Stimulated activated CD8-positive, alpha-beta memory T cell treated with anti-CD3 and anti-CD28 coated beads, Interleukin-15, amount 100 ng/mL, for 48 hours (primary cell): ENCODE results near the gene GNAZ.

Source experiments
- DNase-seq, 2 donors: peaks; one replicate each; pipeline ENCODE4 v3.0.0-alpha.2; 2020; ENCODE audit warnings: low read depth in 2 of 2

GNAZ gene

DNA sequence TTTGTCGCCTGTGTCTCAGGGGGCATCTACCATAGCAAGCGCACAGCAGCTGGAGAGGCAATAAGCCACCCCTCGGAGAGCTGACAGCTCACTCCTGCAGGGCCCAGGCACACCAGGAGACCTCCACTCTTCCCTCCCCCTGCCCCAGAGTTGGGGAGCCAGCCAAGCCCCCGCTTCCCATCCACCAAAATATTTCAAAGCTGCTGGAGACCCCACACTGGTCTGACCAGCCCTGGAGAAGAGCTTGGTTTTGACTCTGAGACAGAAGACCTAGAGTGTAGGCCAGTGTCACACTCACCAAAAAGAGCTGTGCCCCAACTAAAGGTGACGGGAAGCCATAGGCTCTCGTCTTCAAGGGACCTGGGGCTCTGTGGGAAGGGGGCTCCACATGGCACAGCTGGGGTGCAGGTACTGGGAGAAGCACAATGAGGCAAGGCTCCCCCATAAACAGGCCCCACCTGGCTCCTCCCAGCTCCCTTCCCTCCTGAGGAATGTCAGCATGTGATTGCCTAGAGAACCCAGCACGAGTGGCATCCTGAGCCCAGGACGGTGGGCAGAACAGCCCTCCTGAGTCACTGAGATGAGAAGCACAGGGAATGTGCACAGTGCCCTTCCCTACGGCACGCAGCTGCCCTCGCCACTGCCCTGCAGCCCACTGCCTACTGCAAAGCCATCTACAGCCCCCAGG is 5.8 kb upstream of the GNAZ start:
- no peak for DNase-seq

DNA sequence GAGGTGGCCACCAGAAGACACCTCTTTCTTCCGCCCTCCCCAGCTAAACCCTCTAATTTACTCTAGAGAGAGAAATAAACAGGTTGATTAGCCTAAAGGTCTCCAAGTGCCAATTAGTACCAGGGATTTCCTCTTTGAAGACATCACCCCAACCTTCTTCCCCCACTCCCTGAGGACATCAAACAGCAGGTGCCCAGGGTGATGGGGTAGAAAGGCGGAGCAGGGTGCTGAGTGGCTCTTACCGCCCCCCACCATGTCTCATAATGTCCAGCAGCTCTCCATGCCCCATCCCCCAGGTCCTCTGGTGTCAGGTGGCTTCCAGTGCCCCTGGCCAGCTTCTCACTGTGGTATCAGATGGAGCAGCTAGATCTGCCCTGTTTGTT is 5.3 kb upstream of the GNAZ start:
- DNase-seq: no peak

DNA sequence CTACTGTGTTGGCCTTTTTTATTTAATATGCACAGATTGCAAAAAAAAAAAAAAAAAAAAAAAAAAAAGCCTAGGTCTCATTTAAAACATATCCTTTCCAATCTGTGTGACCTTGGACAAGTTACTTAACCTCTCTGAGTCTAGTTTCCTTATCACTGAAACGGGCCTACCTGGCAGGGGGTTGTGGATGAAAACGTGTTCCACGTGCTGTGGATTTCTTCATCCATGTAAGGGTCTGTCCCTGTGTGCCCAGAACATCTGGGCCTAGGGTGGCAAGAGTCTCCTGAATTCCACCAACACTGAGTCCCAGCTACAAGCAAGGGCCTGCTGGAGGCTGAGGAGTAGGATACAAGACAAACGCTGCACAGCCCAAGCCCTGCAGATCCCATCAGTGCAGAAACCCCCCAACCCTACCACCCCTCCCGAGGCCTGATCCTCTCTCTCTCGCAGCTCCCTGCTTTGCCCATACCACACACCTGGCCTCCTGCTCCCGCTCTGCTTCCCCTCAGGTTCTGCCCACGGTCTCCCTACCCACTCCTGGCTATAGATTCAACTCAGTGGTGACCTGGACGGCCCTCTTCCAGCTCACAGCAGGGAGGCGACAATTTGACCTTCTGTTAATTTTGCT is 4.7 kb upstream of the GNAZ start:
- no peak for DNase-seq

DNA sequence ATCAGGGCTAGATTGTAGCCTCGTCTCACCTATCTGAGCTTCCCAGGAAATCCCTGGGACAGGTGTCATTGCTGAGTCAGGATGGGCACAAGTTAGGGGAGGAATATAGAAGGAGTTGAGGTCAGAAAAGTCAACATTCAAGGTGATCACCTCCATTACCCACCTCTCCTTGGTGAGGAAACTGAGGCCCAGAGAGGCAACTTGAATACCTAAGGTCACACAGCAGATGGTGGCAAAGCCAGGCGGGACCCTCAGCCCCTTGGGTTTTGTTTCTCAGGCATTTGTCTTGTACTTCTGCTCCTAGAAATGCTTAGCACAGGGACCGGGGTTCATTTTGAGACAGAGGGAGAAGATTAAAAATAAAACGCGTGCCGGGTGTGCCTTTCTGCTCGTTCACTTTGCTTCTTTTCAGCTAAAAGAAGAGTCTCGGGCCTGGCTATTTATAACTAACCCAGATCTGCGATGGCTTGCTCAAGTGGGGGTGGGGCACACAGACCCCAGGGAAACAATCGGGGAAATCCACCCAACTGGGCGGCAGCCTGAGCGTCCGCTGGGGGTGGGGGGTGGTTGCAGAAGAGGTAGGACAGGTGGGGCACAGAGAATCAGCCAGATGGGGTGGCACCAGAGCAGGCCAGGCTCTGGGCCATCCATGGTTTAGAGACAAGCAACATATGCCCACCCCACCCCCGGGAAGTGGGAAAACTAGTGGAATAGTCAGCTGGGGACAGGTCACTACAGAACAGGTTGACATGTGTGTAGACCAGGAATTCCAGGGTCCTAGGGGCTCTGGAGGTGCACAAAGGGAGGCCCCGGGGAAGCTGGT is 3.9 kb upstream of the GNAZ start:
- DNase-seq: no peak

DNA sequence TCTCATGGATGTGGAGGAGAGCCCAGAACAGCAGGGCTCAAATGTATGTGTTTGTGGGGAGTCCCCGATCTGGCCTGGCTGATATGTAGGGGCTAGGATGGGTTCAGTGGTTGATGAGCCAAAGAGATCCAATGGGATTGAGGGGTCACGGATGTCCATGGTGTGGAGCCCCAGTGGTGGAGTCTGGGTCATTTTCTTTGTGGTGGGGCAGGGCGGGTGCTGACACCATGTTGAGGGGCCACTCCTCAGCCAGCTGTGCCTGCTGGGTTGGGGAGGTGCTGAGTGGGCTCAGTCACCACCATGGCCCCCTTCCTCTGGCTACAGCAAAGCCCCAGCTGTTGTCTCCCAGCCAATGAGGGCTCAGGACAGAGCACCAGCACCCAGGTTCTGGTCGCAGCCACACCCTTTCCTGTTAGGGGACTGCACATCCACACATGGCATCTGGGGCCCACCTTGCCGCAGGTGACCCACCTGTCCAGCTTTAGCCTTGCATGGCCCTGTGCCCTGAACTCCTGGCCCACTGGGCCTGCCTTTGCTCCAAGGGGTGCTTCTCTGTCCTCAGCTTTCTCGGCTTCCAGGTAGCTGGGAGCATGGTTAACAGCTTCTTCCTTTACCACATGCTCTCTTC is 3.2 kb upstream of the GNAZ start:
- DNase-seq: no peak

DNA sequence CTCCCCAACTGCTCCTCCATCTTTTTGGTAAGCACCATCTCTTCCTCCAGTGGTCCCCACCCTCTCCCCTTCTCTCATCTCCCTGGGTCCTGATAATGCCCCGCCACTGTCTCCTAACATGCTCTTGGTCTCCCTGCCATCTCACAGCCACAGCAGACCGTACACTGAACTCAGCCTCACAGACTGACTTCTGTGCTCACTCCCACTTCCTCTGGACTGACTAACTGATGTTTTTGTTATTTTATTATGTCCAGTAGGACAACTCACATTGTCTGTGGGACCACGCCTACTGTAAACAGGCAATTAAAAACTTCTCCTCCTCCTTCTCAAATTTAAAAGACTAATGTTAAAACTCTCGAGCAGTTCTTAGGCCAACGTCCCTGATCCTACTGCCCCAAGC is 2.6 kb upstream of the GNAZ start:
- no peak for DNase-seq

DNA sequence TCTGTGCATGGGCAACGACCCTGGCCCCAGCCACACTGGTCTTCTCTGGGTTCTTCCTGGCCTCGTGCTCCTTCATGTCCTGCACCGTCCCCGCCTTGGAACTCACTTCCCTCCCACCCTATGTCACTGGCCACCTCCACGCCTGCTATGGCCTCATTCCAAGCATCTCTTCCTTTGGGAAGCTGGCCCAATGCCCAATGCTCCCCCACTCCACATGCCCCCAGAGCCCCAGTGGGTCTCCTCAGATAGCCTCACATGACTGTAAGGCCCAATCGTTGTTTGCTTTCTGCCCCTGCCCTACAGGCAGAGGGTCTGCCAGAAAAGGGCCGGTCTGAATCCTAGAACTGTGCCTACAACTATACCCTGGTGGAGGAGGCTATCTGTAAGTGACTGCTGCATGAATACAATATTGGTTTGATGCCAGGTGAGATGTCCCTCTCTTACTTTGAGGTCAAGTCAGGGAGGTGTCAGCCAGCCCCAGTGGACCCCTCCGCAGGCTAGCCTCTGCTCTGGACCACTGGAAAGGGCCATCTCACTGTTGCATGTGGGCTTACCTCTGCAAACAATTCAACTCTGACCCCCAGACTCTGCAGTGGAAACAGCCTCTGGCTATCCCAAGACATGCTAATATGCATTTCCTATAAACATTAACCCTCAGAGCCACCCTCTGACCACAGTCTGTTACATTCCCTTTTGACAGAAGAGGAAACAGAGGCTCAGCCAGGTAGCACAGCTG is 2.1 kb upstream of the GNAZ start:
- no peak for DNase-seq

DNA sequence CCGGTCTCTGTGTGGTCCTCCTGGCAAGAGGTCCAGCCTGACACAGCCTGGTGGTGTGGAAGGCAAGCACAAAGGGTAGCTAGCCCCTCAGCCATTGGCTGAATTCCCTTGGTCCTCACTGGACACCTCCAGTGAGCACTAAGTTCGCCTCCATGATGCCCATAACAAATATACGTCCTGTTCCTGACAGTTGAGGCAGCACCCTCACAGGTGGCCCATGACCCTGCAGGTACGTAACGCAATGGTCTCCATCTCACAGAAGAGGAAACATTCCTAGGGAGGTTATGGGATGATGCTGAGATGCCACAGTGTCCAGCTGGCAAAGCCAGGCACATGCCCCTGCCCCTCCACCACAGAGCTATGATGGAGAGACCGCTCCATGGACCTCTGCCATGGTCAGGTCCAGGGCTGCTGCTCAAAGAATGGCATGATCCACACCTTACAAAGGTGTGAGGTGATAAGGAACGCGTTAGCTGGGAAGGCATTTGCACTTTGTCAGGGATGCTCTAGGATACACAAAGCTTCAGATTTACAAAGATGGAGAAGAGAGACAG is 1.4 kb upstream of the GNAZ start:
- DNase-seq: no peak

DNA sequence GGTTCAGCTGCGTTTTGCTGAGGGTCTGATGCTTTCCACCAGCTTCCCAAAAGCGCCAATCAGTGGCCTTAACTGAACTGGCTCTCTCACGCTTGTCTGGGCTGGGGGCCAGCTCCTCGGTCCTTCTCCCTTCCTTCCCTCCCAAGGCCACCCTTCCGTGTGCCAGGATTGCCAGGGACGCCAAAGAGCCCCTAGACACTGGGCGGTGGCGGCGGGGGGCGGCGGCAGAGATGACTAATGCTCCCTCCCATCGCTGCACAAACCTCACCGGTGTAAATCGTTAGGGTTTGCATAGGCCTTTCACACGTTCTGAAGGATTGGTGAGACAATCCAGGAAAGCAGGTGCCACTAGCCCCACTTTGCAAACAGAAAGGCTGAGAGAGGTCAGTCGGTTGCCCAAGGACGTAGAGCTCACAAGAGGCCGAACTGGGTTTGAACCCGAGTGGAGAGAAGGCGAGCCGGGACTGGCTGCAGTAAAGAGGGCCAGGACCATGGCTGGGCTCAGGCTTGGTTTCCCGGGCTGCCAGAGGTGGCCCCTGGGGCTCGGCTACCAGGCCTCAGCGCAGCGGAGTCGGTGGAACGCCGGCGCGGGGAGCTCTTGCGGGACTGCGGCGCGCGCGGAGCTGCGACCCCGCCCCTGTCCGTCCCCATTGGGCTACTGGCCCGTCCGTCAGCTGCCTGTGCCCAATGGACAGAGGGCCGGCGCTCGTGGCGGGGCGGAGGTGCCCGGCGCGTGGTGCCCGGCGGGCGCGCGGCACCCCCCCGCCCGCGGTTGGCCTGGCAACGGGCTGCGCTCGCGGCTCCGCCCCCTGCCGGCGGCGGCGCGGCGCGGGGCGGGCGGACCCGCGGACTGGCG is 589 bp upstream of the GNAZ start:
- DNase-seq: peak; percentile 78 to 80

DNA sequence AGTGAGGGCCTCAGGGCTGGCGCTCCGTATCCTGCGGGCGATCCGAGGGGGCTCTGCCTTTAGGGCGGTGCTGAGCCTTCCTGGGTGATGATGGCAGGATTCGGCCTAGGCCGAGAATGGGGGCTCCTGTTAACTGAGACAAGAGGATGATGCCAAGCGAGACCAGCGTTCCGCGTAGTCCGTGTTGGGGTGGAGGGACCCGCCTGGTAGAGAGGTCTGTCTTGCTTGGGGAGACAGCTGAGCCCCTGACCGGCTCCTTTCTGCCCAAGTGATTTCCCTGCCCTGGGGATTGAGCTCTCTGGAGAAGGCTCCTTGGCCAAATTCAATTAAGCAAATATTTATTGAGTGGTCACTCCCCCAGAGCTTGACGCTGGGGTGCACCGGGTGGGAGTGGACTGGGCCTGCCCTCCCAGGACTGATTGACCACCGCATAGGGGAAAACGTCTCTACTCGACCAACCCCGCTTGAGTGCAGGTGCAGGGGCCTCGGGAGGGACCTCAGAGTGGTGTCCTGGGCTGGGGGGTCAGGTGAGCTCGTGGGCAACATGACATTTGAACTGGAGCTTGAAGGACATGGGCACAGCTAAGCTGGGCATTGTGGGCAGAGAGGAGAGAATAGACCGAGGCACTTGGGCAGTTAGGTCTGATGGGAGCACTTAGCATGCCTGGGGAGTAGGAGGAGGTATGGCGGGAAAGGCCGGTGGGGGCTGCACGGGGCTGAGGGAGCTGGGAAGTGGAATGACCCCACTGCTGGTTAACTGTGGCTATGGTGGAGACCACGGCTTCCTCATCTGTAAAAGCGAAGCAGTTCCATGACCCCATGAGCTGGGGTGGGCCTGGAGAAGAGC is 1.1 kb downstream of the GNAZ start:
- no peak for DNase-seq

DNA sequence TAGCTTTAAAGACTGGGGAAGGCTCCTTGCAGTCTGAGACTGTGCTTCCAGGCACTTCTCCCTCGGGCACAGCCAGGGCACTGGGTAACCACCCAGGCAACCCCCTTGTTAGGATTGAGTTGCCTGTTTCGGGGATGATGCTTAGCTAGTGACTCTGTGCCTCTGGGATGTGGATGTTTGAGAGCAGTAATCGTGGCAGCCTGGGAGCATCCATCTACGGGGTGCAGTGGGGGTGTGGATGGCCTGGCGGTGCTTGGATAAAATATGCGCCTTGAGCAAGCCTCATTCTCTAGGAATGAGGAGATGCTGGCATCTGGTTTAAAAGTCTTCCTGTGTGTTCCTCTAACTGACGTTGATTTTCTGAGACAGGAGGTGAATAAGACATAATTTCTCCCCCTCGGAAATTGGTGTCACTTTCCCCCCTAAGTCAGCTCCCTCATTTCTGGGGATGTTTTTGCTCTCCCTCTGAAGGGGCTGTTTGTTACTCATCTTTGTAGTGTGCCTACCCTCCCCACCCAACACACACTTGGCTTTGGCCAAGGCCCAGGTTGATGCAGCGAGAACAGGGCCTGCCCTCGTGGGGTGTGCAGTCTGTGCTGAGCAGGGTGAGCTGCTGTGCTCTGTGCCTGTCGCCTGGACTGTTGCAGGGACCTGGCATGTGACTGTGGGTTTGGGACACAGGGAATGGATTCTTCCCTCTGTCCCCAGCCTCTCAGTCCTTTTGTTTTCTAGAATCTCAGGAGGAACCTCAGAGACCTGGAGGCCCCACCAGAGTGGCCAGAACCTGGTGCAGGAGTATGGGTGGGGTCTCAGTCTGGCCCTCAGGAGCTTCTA is 2.0 kb downstream of the GNAZ start:
- DNase-seq: no peak

DNA sequence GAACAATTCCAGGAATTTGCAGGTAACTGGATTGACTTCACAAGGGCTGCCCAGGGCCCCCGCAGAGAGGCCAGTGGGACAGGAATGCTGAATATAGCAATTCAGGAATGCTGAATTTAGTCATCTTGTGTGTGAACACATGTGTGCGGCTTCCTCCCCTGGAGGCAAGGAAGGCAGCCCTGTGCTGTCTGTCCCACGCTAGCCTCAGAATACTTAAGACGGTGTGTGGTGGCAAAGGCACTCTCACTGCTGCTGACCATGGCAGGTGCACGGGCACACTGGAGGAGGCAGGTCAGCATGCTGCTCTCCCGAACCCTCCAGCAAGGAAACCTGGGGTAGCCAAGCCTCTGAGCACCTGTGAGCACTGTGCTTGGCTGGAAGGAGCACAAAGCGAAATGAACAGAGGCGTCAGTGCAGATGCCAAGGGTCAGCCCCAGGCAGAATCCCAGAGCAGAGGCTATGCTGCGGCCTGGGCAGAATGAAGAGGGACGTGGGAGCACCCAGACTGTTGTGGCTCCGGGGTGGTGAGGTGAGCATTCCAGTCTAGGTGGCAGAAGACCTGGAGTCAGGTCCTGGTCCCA is 2.7 kb downstream of the GNAZ start:
- no peak for DNase-seq

DNA sequence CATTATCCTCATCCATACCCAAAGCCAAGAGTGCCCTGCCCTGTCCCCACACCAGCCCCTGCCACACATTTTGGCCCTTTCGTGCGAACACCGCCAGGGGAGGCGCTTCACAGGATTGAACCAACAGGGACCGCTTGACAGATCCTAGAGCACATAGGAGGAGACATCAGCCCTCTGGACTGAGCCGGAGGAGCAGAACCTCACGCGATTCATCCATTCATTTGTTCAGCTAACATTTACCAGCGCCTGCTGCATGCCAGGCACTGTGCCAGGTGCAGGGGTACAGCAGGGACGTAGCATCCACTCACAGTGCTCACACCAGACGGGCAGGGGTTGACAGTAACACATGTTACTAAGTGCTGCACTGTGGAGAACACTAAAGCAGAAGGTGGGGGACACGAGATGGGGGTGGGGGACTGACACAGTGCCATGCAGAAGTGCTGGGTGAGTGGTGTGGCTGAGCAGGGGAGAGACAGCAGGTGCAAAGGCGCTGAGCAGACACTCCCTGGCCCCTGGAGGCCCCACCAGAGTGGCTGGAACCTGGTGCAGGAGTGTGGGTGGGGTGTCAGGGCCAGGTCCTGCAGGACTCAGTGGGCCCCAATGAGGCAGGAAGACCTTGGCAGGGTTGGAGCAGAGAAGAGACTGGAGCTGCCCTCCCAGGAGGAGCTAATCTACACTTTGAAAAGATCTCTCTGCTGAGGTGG is 3.4 kb downstream of the GNAZ start:
- DNase-seq: no peak

DNA sequence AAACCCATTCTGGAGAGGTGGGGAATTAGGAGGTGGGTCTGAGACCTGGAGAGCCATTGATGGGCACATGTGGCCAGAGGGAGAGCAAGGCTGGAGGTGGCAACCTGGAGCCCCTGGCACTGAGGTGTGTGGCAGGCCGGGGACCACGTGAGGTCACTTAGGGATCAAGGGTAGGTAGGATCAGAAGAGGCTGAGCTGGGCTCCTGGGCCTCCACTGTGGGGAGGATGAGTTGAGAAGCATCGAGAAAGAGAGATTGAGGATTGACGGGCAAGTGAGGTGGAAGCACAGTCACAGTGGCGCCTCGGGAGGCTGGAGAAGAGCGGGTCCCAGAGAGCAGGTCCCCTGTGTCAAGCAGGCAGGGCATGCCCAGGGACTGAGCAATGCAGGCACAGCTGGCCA is 4.1 kb downstream of the GNAZ start:
- no peak for DNase-seq

DNA sequence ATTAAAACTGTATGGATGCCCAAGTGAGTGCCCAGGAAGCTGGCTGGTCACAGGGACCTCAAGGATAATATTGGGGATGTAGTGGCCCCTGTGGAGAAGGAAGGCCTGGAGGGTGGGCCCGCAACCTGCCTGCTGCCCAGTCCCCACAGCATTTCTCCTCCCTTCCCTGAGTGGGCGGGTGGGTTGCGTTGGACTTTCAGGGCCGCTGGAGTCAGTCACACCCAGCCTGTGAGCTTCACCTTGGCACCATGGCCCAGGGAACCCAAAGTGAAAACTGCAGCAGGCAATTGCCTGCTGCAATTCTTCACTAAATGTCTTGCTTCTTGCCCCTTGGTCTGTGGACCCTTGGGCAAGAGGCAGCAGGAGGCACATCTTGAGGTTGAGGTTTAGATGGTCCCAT is 4.7 kb downstream of the GNAZ start:
- no peak for DNase-seq

DNA sequence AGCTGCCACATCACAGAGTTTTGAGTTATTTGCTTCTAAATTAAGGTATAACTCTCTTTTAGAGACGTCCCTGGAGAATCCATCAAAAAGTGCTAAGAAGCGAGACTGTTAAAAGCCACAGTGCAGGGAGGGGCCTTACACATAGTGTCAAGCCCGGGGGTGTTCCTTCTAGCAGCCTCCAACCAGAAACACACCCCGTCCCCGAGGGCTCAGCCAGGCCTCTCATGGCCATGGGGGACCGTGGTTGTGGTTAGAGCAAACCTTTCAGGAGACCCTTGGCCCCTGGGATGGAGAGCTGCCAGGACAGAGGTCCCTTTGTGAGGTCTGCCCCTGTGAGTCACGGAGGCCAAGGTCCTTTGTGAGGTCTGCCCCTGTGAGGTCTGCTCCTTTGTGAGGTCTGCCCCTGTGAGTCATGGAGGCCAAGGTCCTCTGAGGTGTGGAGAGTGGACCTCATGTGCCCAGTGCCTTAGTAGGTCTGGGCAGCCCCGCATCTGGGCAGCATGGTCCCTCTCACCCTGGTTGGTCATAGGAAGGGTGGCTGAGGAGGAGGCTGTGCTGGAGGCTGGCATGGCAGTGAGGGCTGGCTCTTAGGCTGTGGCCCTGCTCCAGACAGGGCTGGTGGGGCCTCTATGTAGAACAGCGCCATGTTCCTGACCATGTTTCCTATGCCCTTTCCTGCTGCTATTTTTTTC is 5.4 kb downstream of the GNAZ start:
- DNase-seq: no peak

DNA sequence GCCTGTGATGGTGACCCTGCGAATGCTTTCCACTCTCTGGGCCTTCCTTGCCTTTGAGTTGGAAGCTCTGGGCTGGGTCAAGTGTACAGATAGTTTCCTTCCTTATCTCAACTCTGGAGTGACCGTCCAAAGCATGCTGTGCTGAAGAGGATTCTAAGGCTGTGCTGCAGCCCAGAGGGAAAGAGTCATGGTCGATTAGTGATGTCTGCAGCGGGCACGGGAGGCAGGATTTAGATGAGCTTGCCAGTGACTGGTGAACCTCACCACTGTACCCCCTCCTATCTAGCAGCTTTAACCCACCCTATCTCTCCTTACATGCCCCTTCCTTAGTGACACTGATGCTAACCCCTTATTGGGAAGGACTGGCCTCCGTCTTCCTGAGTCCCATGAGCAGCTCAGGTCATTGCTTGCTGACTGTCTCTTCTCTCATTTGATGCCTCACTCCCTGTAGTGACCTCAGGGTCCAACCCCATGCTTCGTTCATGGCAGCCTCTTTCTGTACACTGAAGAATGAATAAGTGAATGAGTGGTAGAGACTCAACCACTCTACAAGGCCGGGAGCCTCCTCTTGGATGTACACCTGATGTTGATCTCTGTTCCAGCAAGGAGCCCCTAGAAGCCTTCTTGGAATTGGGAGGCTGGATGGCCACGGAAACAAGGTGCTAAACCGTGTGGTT is 6.7 kb downstream of the GNAZ start:
- no peak for DNase-seq
